OCI-LY3 (cell line): ENCODE results near the gene CMIP.

ENCODE experiments used
- H2AFZ ChIP-seq: fragments of 200-600, 300-600 bp; shearing (Covaris generic); 2 replicates; pipeline ENCODE4 v1.6.0; 2014; ENCODE audit warnings: antibody characterized with exemption, low read depth, low read length
- H3K27ac ChIP-seq: fragments of 200-600, 300-600 bp; sonication (generic); 2 replicates; pipeline ENCODE4 v1.5.1; 2014; ENCODE audit warnings: mild to moderate bottlenecking, low read length, moderate library complexity, mixed read lengths
- H3K27me3 ChIP-seq: fragments of 200-600, 300-600 bp; sonication (generic); 2 replicates; pipeline ENCODE4 v1.6.1; 2014; ENCODE audit warnings: low read depth, low read length, mixed read lengths
- H3K36me3 ChIP-seq: fragments of 200-600, 300-600 bp; sonication (generic); replicated peaks from 2 replicates; pipeline ENCODE3; 2014; ENCODE audit warnings: low read depth, low read length, mixed read lengths
- H3K4me1 ChIP-seq: fragments of 300-600, 200-600 bp; sonication (generic); 2 replicates; pipeline ENCODE4 v1.6.1; 2014; ENCODE audit warnings: low read length, mixed read lengths
- H3K4me2 ChIP-seq: fragments of 200-600, 300-600 bp; sonication (generic); 2 replicates; pipeline ENCODE4 v1.6.1; 2014; ENCODE audit warnings: low read length, mixed read lengths
- H3K4me3 ChIP-seq: fragments of 300-600, 200-600 bp; sonication (generic); 2 replicates; pipeline ENCODE4 v1.5.1; 2014; ENCODE audit warnings: antibody characterized with exemption, mild to moderate bottlenecking, low read length, moderate library complexity
- H3K79me2 ChIP-seq: fragments of 300-600, 200-600 bp; shearing (Covaris generic); 2 replicates; pipeline ENCODE4 v1.6.1; 2014; ENCODE audit warnings: mild to moderate bottlenecking, low read length, mixed read lengths
- H3K9ac ChIP-seq: fragments of 300-600, 200-600 bp; shearing (Covaris generic); 2 replicates; pipeline ENCODE4 v1.6.0; 2014; ENCODE audit warnings: mild to moderate bottlenecking, low read length, moderate library complexity
- H3K9me3 ChIP-seq: fragments of 200-600, 300-600 bp; shearing (Covaris generic); 2 replicates; pipeline ENCODE4 v1.6.1; 2014; ENCODE audit warnings: low read length, mixed read lengths; ENCODE audit not compliant: insufficient read depth
- H4K20me1 ChIP-seq: fragments of 200-600, 300-600 bp; sonication (generic); 2 replicates; pipeline ENCODE4 v1.6.1; 2016; ENCODE audit warnings: low read length, mixed read lengths; ENCODE audit not compliant: insufficient read depth
- CTCF ChIP-seq: fragments of 200-600, 300-600 bp; sonication (generic); IDR thresholded peaks from 2 replicates; pipeline ENCODE4 v1.5.1; 2014; ENCODE audit warnings: antibody characterized with exemption, low read length, low read depth
- EZH2phosphoT487 ChIP-seq: fragments of 200-600 bp; shearing (Covaris generic); IDR thresholded peaks from 2 replicates; pipeline ENCODE4 v1.6.1; 2018; ENCODE audit warnings: antibody characterized with exemption, mixed run types, low read depth

The CMIP gene

GRCh38 chr16:81678326-81679095 is 233.9 kb downstream of the CMIP start:
- TF ChIP-seq EZH2phosphoT487 (no peak), CTCF (no peak)
- Histone ChIP-seq H3K27ac (no peak overlapping the region), H3K36me3 (peaks cover 24% of the 10 kb centered on the region), H3K27me3 (no peaks in the 10 kb centered on the region), H4K20me1 (peaks cover 13% of the 10 kb centered on the region), H3K9ac (no peak overlapping the region), H3K4me3 (no peak overlapping the region), H3K79me2 (no peaks in the 10 kb centered on the region), H3K9me3 (no peaks in the 10 kb centered on the region), H3K4me1 (no peaks in the 10 kb centered on the region), H3K4me2 (no peak overlapping the region), H2AFZ (no peak overlapping the region)

- no peak overlapping the region for H3K4me2 ChIP-seq
- H4K20me1 ChIP-seq, result peaks cover 19% of the 10 kb centered on the region
- no peak overlapping the region for H3K9ac ChIP-seq
- no peaks in the 10 kb centered on the region for H3K4me1 ChIP-seq
- H3K27me3 ChIP-seq, result no peaks in the 10 kb centered on the region
- H3K79me2 ChIP-seq, result no peaks in the 10 kb centered on the region
- TF ChIP-seq CTCF (no peak), EZH2phosphoT487 (no peak)
- H3K4me3 ChIP-seq, result no peak overlapping the region
- H3K27ac ChIP-seq, result no peak overlapping the region
- H2AFZ ChIP-seq, result no peak overlapping the region
- H3K36me3 ChIP-seq, result peaks cover 20% of the 10 kb centered on the region
- H3K9me3 ChIP-seq, result no peaks in the 10 kb centered on the region
These were observed 235.3 kb downstream of the CMIP start for GRCh38 chr16:81679721-81680430.

- Histone ChIP-seq H3K9ac (no peak overlapping the region), H4K20me1 (peaks cover 19% of the 10 kb centered on the region), H3K4me3 (no peak overlapping the region), H2AFZ (no peak overlapping the region), H3K4me1 (no peaks in the 10 kb centered on the region), H3K36me3 (peaks cover 20% of the 10 kb centered on the region), H3K27me3 (no peaks in the 10 kb centered on the region), H3K79me2 (no peaks in the 10 kb centered on the region), H3K27ac (no peak overlapping the region), H3K4me2 (no peak overlapping the region), H3K9me3 (no peaks in the 10 kb centered on the region)
- TF ChIP-seq CTCF, result no peak
- no peak for TF ChIP-seq EZH2phosphoT487
These were observed 236.1 kb downstream of the CMIP start for GRCh38 chr16:81680444-81681275.

GRCh38 chr16:81681311-81681710 is 236.7 kb downstream of the CMIP start:
- Histone ChIP-seq H3K79me2 (no peaks in the 10 kb centered on the region), H3K9me3 (no peaks in the 10 kb centered on the region), H3K27me3 (no peaks in the 10 kb centered on the region), H3K4me1 (no peaks in the 10 kb centered on the region), H3K27ac (no peak overlapping the region), H3K4me3 (no peak overlapping the region), H3K4me2 (no peak overlapping the region), H3K36me3 (peaks cover 20% of the 10 kb centered on the region), H3K9ac (no peak overlapping the region), H4K20me1 (peaks cover 19% of the 10 kb centered on the region), H2AFZ (no peak overlapping the region)
- TF ChIP-seq CTCF, result no peak
